DOHH2 (cell line): ENCODE measurements around the gene CERS6.

Source experiments
- EZH2phosphoT487 ChIP-seq: fragments of 200-600 bp; sonication (generic); IDR thresholded peaks from 2 replicates; pipeline ENCODE4 v1.6.1; 2017; ENCODE audit warnings: borderline replicate concordance, mild to moderate bottlenecking, antibody characterized with exemption, low read length, moderate library complexity, mixed read lengths
- TF ChIP-seq, protein P1 (sequence below): fragments of 200-600 bp; sonication (generic); IDR thresholded peaks from one replicate; pipeline ENCODE4 v1.5.1; 2014; ENCODE audit warnings: antibody characterized with exemption, mild to moderate bottlenecking, low read depth, low read length; ENCODE audit not compliant: poor library complexity, severe bottlenecking

- TF ChIP-seq, protein P1, sequence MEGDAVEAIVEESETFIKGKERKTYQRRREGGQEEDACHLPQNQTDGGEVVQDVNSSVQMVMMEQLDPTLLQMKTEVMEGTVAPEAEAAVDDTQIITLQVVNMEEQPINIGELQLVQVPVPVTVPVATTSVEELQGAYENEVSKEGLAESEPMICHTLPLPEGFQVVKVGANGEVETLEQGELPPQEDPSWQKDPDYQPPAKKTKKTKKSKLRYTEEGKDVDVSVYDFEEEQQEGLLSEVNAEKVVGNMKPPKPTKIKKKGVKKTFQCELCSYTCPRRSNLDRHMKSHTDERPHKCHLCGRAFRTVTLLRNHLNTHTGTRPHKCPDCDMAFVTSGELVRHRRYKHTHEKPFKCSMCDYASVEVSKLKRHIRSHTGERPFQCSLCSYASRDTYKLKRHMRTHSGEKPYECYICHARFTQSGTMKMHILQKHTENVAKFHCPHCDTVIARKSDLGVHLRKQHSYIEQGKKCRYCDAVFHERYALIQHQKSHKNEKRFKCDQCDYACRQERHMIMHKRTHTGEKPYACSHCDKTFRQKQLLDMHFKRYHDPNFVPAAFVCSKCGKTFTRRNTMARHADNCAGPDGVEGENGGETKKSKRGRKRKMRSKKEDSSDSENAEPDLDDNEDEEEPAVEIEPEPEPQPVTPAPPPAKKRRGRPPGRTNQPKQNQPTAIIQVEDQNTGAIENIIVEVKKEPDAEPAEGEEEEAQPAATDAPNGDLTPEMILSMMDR = no peak
- no peak for TF ChIP-seq EZH2phosphoT487
Measured at GRCh38 chr2:168692132-168692744, 236.2 kb downstream of the CERS6 start.
